H1 (cell line): ENCODE data around the gene C14orf132. TPM values are rescaled to one million over a fixed set of nuclear protein-coding genes. Genes with fewer than 3 reads are reported as not detected.

Source experiments
- CTCF ChIA-PET: fragments of 300-600 bp; sonication (Branson Sonifier 250); formaldehyde crosslinking; loops from one replicate; lab custom pipeline; 2021; ENCODE audit not compliant: partially characterized antibody; lab: Charles Lee
- POLR2A ChIA-PET: fragments of 300-600 bp; sonication (Branson Sonifier 250); formaldehyde crosslinking; loops from one replicate; lab custom pipeline; 2021; ENCODE audit warnings: inconsistent platforms; ENCODE audit not compliant: partially characterized antibody; lab: Charles Lee
- DNase-seq, 2 experiments: peaks; one replicate each; pipeline versions ENCODE4 v3.0.0 to v3.0.0-alpha.2; 2010 to 2022; ENCODE audit warnings: low spot score in 2 of 2, low read depth in 1 of 2, mixed read lengths in 1 of 2
- FAIRE-seq: peaks from 2 replicates; lab custom pipeline; 2011; peaks lifted over from hg19 to GRCh38; lab: Jason Lieb, UNC
- H2AFZ ChIP-seq: 2 replicates; pipeline ENCODE4 v1.8.1; 2012; ENCODE audit warnings: low read length, inconsistent platforms
- H2AK5ac ChIP-seq: 2 replicates; pipeline ENCODE4 v1.6.1; 2013; ENCODE audit warnings: low read depth, low read length
- H2BK120ac ChIP-seq: replicated peaks from 2 replicates; pipeline ENCODE3; 2013; ENCODE audit warnings: low read depth, low read length, inconsistent platforms
- H2BK12ac ChIP-seq: 2 replicates; pipeline ENCODE4 v1.6.1; 2013; ENCODE audit warnings: low read depth, low read length
- H2BK15ac ChIP-seq: 2 replicates; pipeline ENCODE4 v1.6.1; 2013; ENCODE audit warnings: low read length
- H2BK20ac ChIP-seq: 2 replicates; pipeline ENCODE4 v1.6.1; 2013; ENCODE audit warnings: low read length
- H2BK5ac ChIP-seq: 2 replicates; pipeline ENCODE4 v1.6.1; 2013; ENCODE audit warnings: low read depth, low read length
- H3K14ac ChIP-seq: 2 replicates; pipeline ENCODE4 v1.6.1; 2013; ENCODE audit warnings: inconsistent platforms; ENCODE audit not compliant: insufficient read length
- H3K18ac ChIP-seq: 2 replicates; pipeline ENCODE4 v1.6.1; 2013; ENCODE audit warnings: low read length; ENCODE audit errors: extremely low read depth
- H3K23ac ChIP-seq: 2 replicates; pipeline ENCODE4 v1.6.1; 2013; ENCODE audit warnings: inconsistent platforms; ENCODE audit not compliant: insufficient read length
- H3K23me2 ChIP-seq: 2 replicates; pipeline ENCODE4 v1.6.1; 2013; ENCODE audit warnings: low read depth, low read length
- H3K27ac ChIP-seq: 2 replicates; pipeline ENCODE4 v1.6.1; 2011; ENCODE audit warnings: low read depth, low read length, inconsistent platforms
- H3K27me3 ChIP-seq, 4 experiments: replicated peaks in 1 of 4; 1 replicate in 1 of 4; 2 replicates in 3 of 4; pipeline versions ENCODE4 v1.6.1 to v1.8.1; 2011 to 2013; ENCODE audit warnings: low read length in 3 of 4, mild to moderate bottlenecking in 3 of 4, inconsistent platforms in 2 of 4, mixed read lengths in 2 of 4, moderate library complexity in 1 of 4; ENCODE audit not compliant: control insufficient read depth in 3 of 4, insufficient read depth in 3 of 4; ENCODE audit errors: extremely low read depth in 1 of 4
- H3K36me3 ChIP-seq, 4 experiments: 2 replicates each; pipeline versions ENCODE4 v1.6.1 to v1.8.1; 2011 to 2013; ENCODE audit warnings: mild to moderate bottlenecking in 4 of 4, low read length in 3 of 4, moderate library complexity in 2 of 4, control low read depth in 1 of 4, inconsistent platforms in 1 of 4; ENCODE audit not compliant: insufficient read depth in 4 of 4, control insufficient read depth in 2 of 4
- H3K4ac ChIP-seq: replicated peaks from 2 replicates; pipeline ENCODE3; 2013; ENCODE audit warnings: low read length, low read depth, mixed read lengths, inconsistent platforms; ENCODE audit not compliant: insufficient read length
- H3K4me1 ChIP-seq, 4 experiments: replicated peaks in 1 of 4; 1 replicate in 1 of 4; 2 replicates in 3 of 4; pipeline versions ENCODE4 v1.6.1 to v1.8.1; 2011 to 2013; ENCODE audit warnings: low read length in 3 of 4, inconsistent platforms in 2 of 4, mixed read lengths in 1 of 4; ENCODE audit not compliant: insufficient read depth in 4 of 4, control insufficient read depth in 3 of 4
- H3K4me2 ChIP-seq, 2 experiments: 2 replicates each; pipeline versions ENCODE4 v1.6.1 to v1.8.1; 2011 to 2013; ENCODE audit warnings: low read depth in 2 of 2, low read length in 2 of 2, control low read depth in 1 of 2, inconsistent platforms in 1 of 2, mild to moderate bottlenecking in 1 of 2; ENCODE audit not compliant: insufficient read depth in 1 of 2
- H3K4me3 ChIP-seq, 4 experiments: fragments of 200-600, 300-600 bp in 1 of 4; sonication (generic), shearing (Covaris generic), sonication (Bioruptor Twin) in 1 of 4; 2 replicates each; pipeline versions ENCODE4 v1.5.1 to v1.8.1; 2011 to 2016; ENCODE audit warnings: low read length in 4 of 4, low read depth in 3 of 4, control low read depth in 2 of 4, inconsistent platforms in 2 of 4, mild to moderate bottlenecking in 2 of 4, mixed read lengths in 1 of 4, moderate library complexity in 1 of 4; ENCODE audit not compliant: insufficient read depth in 2 of 4; ENCODE audit errors: extremely low read depth in 1 of 4
- H3K56ac ChIP-seq: replicated peaks from 2 replicates; pipeline ENCODE3; 2013; ENCODE audit warnings: low read depth, mild to moderate bottlenecking, mixed read lengths, low read length, inconsistent platforms; ENCODE audit not compliant: insufficient read length
- H3K79me1 ChIP-seq: 2 replicates; pipeline ENCODE4 v1.6.1; 2013; ENCODE audit warnings: low read depth, low read length, control low read depth
- H3K79me2 ChIP-seq, 2 experiments: 2 replicates each; pipeline versions ENCODE4 v1.6.1 to v1.8.1; 2012 to 2013; ENCODE audit warnings: low read length in 2 of 2, mild to moderate bottlenecking in 2 of 2, inconsistent platforms in 1 of 2; ENCODE audit not compliant: insufficient read depth in 2 of 2, control insufficient read depth in 1 of 2
- H3K9ac ChIP-seq, 4 experiments: replicated peaks in 1 of 4; 1 replicate in 1 of 4; 2 replicates in 3 of 4; pipeline versions ENCODE4 v1.6.1 to v1.8.1; 2011 to 2013; ENCODE audit warnings: low read depth in 3 of 4, low read length in 3 of 4, control low read depth in 2 of 4, mild to moderate bottlenecking in 2 of 4, moderate library complexity in 2 of 4, inconsistent platforms in 1 of 4; ENCODE audit errors: extremely low read depth in 1 of 4
- H3K9me3 ChIP-seq, 2 experiments: 2 replicates each; pipeline versions ENCODE4 v1.6.1 to v1.8.1; 2012 to 2013; ENCODE audit warnings: mild to moderate bottlenecking in 2 of 2, moderate library complexity in 2 of 2, control low read depth in 1 of 2, inconsistent platforms in 1 of 2, low read depth in 1 of 2, low read length in 1 of 2, mixed read lengths in 1 of 2; ENCODE audit not compliant: insufficient read depth in 2 of 2
- H4K20me1 ChIP-seq, 2 experiments: replicated peaks in 1 of 2; 2 replicates each; pipeline versions ENCODE3 to v1.8.1; 2011 to 2013; ENCODE audit warnings: inconsistent platforms in 2 of 2, low read length in 2 of 2, mild to moderate bottlenecking in 1 of 2; ENCODE audit not compliant: insufficient read depth in 2 of 2, control insufficient read depth in 1 of 2
- H4K5ac ChIP-seq: 2 replicates; pipeline ENCODE4 v1.6.1; 2013; ENCODE audit warnings: low read length, low read depth, mixed read lengths, inconsistent platforms; ENCODE audit not compliant: insufficient read length
- H4K8ac ChIP-seq: 2 replicates; pipeline ENCODE4 v1.8.0; 2013; ENCODE audit warnings: mild to moderate bottlenecking, moderate library complexity, low read length, inconsistent platforms; ENCODE audit not compliant: insufficient read depth; ENCODE audit errors: extremely low read depth
- H4K91ac ChIP-seq: replicated peaks from 2 replicates; pipeline ENCODE3; 2013; ENCODE audit warnings: low read length, mixed read lengths, inconsistent platforms; ENCODE audit not compliant: insufficient read length
- BACH1 ChIP-seq: IDR thresholded peaks from 2 replicates; pipeline ENCODE4 v1.6.1; 2012; ENCODE audit warnings: low read length, improper control_type of control experiment
- BCL11A ChIP-seq, 2 experiments: IDR thresholded peaks; one replicate each; pipeline ENCODE4 v1.6.1; 2011; ENCODE audit warnings: low read depth in 2 of 2, low read length in 2 of 2, mild to moderate bottlenecking in 2 of 2
- EGR1 ChIP-seq: IDR thresholded peaks from 2 replicates; pipeline ENCODE4 v1.6.1; 2011; ENCODE audit warnings: low read depth, low read length, borderline replicate concordance
- GABPA ChIP-seq: IDR thresholded peaks from 2 replicates; pipeline ENCODE4 v1.6.1; 2011; ENCODE audit warnings: mild to moderate bottlenecking, low read length, moderate library complexity, borderline replicate concordance; ENCODE audit not compliant: insufficient read depth
- HDAC6 ChIP-seq: IDR thresholded peaks from one replicate; pipeline ENCODE4 v1.7.1; 2012; ENCODE audit warnings: low read depth, mild to moderate bottlenecking, inconsistent platforms, low read length, moderate library complexity
- RNF2 ChIP-seq: fragments of 200-900, 300-1000 bp; sonication (generic); IDR thresholded peaks from 2 replicates; pipeline ENCODE4 v1.7.1; 2016; ENCODE audit warnings: borderline replicate concordance, low read depth, mild to moderate bottlenecking, antibody characterized with exemption, low read length; ENCODE audit not compliant: poor library complexity, severe bottlenecking; ENCODE audit errors: missing control alignments
- TBP ChIP-seq: IDR thresholded peaks from 2 replicates; pipeline ENCODE4 v1.6.1; 2011; ENCODE audit warnings: low read depth, low read length, improper control_type of control experiment
- YY1 ChIP-seq: IDR thresholded peaks from 2 replicates; pipeline ENCODE4 v1.6.1; 2011; ENCODE audit warnings: low read depth, mild to moderate bottlenecking, low read length
- polyA plus RNA-seq, 7 experiments: library from polyadenylated mRNA; depleted of rRNA in 3 of 7; stranded (reverse) in 5 of 7; unstranded in 2 of 7; fragments of >200 nt in 5 of 7; fragments of 200-250 nt in 2 of 7; gene quantifications; 1 replicate in 5 of 7; 2 replicates in 1 of 7; 4 replicates in 1 of 7; pipeline versions ENCODE4 v1.2.1 to v1.2.3, GENCODE V29; 2011 to 2013; ENCODE audit warnings: missing spikeins in 2 of 7, mixed read lengths in 2 of 7
- total RNA-seq: library from RNA; stranded (reverse); fragmentation: NEBNext Ultra II Directional; extraction: Animal tissue kit (Norgen Biotek cat#: 25700); gene quantifications from 2 replicates; pipeline ENCODE4 v1.2.1, GENCODE V29; 2021
- TF ChIP-seq, protein P1 (sequence below): IDR thresholded peaks from 2 replicates; pipeline ENCODE4 v1.6.1; 2011; ENCODE audit warnings: low read length, improper control_type of control experiment
- TF ChIP-seq, protein P2 (sequence below): IDR thresholded peaks from 2 replicates; pipeline ENCODE4 v1.6.1; 2012; ENCODE audit warnings: low read length, inconsistent platforms

The C14orf132 gene
- total and polyA plus RNA-seq, 2 of the 8 experiments (the other 6 are each of a cell fraction or from before 2014, with no cell fraction given) = 11.7 to 32.5 TPM

DNA sequence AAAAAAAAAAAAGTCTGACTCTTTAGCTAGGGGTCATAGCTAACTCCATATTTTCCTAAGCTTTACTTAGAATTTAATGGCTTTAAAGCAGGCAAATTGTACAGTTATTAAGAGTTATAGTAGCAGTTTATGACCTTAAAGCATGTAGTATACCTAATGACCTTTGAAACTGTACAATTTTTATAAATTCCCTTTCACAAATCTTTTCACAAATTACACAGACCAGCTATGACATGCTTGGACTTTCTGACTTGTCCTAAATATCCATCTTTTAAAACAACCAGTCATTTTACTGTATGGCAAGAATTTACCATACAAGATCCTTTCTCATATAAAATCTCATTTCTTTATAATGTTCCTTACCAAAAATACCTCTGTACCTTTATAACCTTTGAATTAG is 74.8 kb downstream of the C14orf132 start:
- Histone ChIP-seq H2BK15ac (no peak overlapping the region), H4K20me1 (no peaks in the 10 kb centered on the region), H3K56ac (no peak overlapping the region), H2BK20ac (no peak overlapping the region), H3K79me1 (no peaks in the 10 kb centered on the region), H3K9me3 (peaks cover 30 to 32% of the 10 kb centered on the region in 2 experiments), H3K27me3 (no peaks in the 10 kb centered on the region), H3K18ac (no peak overlapping the region), H3K4me1 (no peaks in the 10 kb centered on the region), H3K23me2 (no peaks in the 10 kb centered on the region), H3K14ac (no peak overlapping the region), H2AK5ac (no peak overlapping the region), H4K8ac (no peak overlapping the region), H2BK120ac (no peak overlapping the region), H3K4me2 (no peak overlapping the region), H4K91ac (no peak overlapping the region), H3K23ac (no peak overlapping the region), H3K4ac (no peak overlapping the region), H3K27ac (no peak overlapping the region), H3K4me3 (no peak overlapping the region), H2AFZ (no peak overlapping the region), H3K9ac (no peak overlapping the region), H2BK5ac (no peak overlapping the region), H3K36me3 (no peaks in the 10 kb centered on the region), H3K79me2 (no peaks in the 10 kb centered on the region), H4K5ac (no peak overlapping the region), H2BK12ac (no peak overlapping the region)
- no peak for FAIRE-seq
- ChIA-PET CTCF (interaction anchor here (0.6 to 2.4 kb wide), 4 partner anchors 13 to 662 kb away, joined by 3 to 7 read pairs (median 4); no protein-coding TSS in a partner anchor), POLR2A (interaction anchor here (0.6 kb wide), 1 partner anchor 201 kb away, joined by 3 read pairs; no protein-coding TSS in a partner anchor)
- TF ChIP-seq, protein P1, sequence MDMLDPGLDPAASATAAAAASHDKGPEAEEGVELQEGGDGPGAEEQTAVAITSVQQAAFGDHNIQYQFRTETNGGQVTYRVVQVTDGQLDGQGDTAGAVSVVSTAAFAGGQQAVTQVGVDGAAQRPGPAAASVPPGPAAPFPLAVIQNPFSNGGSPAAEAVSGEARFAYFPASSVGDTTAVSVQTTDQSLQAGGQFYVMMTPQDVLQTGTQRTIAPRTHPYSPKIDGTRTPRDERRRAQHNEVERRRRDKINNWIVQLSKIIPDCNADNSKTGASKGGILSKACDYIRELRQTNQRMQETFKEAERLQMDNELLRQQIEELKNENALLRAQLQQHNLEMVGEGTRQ = no peak
- TF ChIP-seq BCL11A (IDR thresholded peaks at IDR 0.05; ENCODE audit: low read depth in 2 of 2, low read length in 2 of 2) = no peak
- no peak for TF ChIP-seq YY1
- TF ChIP-seq EGR1 = no peak
- TF ChIP-seq GABPA = no peak
- TF ChIP-seq HDAC6 = no peak
- TF ChIP-seq, protein P2, sequence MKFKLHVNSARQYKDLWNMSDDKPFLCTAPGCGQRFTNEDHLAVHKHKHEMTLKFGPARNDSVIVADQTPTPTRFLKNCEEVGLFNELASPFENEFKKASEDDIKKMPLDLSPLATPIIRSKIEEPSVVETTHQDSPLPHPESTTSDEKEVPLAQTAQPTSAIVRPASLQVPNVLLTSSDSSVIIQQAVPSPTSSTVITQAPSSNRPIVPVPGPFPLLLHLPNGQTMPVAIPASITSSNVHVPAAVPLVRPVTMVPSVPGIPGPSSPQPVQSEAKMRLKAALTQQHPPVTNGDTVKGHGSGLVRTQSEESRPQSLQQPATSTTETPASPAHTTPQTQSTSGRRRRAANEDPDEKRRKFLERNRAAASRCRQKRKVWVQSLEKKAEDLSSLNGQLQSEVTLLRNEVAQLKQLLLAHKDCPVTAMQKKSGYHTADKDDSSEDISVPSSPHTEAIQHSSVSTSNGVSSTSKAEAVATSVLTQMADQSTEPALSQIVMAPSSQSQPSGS = no peak
- no peak for TF ChIP-seq RNF2
- TF ChIP-seq TBP = no peak
- no peak for TF ChIP-seq BACH1
- DNase-seq = no peak
